Measurements from ENCODE around the gene NAALADL2.
A peak's percentile ranks its signal among the peaks of the same experiment; 100 is the strongest.
"Not testable (repeated sequence)": the region's sequence is repeated elsewhere in the genome, so short reads cannot be mapped to it uniquely, and the experiment has no call there.

Gene NAALADL2

DNA sequence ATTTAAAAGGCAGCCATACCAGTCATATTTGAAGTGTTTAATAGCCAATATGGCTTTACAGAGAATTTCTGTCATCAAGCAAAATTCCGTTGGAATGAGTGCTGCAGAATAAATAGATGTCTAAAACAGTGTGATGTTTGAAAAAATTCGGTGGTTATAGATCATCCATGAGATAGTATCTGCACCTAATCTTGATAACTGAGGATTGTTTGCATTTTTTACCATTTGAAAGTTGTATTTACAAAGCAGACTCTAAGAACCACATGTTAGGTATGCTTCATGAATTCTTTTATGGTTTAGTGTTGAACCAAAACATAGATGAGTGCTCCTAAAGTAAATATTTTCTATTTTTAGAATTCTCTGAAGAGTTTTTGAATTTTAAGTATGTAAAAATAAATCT is 476.1 kb downstream of the NAALADL2 start:
- no peak for DNase-seq

DNA sequence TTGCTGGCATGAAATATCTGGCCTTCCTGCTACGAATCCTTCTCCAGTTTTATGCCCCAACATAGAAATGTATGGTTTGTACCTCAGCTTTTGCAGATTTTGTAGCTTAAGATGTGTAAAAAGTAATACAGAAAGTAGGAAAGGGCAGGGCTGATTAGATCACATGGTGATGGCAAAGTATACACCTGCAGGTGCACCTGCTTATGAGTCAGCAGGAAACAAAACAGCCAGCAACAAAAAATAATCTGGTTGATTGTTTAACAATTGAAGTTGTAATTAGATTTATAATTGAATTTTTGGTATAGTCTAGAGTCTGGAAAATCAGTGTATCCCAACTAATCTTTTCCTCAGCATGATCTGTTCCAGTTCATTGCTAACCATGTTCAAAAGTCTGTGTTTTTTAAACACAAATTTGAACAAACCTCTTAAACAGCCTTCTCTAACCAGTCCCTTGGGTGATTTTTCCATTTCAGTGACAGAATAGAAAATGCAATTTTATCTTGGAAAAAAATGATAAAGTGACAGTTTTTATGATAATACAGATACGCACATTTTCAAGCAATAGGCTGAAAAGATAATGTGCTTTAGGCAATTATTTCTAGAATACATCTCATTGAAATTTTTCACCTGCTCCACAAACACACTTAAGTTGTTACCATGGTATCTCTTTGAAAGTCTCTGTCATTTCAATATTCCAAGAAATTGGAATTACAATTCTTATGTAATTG is 477.4 kb downstream of the NAALADL2 start:
- DNase-seq, result no peak

DNA sequence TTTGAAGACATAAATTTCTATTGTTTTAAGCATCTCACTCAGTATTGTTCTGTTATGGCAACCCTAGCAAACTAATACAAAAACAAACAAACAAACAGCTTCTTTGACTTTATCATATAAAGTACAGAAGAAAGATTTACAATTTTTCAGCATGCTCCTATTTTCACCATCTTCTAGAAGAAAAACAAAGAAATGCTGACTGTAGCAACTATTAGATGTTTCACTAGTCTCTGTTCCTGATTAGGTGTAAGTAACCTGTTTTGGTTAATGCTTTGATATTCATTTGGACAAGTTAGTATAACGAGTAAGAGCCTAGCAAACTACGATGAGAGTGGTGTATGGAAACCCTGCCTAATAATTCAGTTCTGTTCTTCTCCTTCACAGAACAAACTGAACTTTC is 478.5 kb downstream of the NAALADL2 start:
- DNase-seq, result no peak

DNA sequence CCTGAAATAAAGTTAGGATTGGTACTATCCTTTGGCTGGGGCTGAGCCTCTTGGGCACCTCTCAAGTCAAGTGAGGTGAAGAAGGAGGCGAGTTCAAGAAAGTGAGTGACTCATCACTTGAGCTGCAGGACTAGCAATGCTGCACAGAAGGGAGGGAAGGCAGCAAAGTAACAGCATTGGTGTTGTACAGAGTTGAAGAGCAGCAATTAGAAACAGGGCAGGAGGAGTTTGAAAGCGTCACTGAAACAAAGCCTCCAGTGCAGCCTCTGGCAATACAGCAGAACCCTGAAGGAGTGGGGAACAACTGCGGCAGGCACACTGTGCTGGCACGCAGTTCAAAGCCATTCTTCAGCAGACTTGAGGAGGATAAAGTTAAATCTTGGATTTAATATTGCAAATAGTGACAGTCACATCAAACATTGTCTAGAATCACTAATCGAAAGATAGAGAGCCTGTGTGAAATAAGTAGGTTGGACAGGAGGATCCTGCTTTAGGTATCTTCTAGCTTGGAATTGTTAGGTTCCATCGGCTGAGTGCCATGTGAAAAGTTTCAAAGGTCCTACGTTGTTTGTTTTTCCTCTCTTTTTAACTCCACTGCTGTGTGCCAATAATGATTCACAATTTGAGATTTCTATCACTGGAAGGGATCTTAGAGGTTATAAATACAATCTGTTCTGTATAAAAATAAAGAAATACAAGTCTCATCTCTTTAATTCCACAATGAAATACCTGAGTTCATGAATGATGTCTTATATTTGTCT is 479.8 kb downstream of the NAALADL2 start:
- DNase-seq, result no peak

DNA sequence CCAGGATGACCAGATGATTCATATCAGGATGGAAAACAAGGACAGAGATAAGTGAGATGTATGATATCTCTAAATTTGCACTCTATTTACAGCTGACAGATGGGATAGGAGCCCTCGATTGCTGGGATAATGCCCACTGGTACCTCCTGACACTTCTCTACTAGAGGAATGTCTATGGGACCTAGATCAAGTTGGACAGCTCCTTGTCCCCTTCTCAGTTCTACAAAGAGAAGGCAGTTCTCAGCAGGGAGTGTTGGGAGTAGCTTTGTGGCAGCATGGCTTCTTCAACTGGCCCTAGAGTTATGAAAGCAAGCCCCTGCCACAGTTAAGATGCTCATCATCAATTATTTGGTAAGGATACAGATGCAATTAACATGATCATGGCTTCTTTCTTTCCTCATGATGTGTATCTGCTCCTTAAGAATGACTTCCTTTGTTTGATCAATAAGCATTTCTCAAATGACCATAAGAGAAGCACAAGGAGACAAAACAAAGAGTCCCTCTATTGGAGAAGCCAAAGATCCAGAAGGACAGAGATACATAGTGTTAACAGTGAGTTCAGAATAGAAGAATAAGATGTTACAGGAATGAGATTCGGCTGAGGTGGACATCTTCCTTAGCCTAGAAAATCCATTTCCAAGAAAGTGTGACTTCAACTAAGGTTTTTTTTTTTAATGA is 481.3 kb downstream of the NAALADL2 start:
- no peak for DNase-seq

DNA sequence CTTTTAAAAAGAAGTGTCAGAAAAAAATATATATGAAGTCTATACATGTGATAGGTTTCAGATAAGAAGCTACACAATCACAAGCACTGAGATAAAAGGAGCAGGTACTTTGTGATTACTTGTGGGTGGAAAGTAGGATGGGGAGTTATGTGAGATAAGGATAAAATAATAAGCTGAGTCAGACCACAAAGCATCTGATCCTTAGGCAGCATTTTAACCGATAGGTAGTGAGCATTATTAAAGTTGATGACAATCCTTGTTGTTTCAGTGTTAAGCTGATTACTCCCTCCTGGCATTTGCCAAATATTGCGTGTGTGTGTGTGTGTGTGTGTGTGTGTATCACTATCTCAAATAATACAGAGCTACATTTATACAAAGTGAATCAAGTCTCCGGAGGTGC is 483.1 kb downstream of the NAALADL2 start:
- DNase-seq, result no peak

DNA sequence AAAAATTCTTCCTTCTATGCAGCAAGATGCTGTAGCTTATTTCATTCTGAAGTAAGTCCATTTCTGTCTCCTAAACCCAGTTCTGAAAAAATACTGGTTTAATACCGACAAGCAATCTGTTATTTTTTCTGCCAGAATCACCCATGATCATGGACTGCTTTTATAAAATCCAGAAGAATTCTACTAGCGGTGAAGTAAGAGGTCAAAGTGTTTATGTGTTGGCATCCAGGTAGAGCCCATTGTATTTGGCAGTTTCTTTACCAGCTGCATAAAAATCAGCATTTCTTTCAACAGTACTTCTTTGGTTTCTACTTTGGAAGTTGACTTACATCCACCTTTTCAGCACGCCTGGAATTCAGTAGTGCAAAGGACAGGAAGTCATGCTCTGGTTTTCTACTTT is 484.8 kb downstream of the NAALADL2 start:
- no peak for DNase-seq

DNA sequence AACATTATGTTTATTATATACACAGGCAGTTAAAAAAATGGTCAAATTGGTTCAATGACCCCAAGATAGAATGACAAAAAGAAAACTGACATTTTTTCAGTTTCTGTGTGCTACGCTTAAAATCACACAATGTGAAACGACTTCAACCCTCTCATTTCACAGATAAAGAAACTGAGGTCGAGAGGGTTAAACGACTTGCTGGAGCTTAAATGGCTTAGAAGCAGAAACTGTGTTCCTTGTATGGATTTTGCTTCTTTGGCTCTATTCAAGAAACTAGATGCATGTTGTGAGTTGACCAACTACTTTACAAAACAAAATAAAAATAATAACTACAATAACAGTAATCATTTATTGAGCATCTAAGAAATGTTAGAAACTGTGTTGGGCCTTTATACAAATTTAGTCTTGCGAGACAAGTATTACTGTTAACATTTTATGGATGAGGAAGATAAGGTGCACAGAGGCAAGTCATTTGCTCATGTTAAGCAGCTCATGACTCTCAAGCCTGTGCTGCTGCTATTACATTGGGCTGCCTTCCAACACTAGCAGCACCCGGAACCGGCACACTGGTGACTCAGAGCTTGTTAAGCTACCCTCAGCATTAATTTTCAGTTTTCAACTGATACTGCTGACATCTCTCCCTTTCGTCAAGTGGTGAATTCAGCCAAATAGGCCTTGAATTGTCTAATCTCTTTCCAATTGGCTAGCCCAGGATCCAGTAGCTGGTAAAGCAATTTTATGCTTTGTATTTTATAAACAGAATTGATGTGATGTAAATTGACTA is 487.6 kb downstream of the NAALADL2 start:
- DNase-seq, result no peak

DNA sequence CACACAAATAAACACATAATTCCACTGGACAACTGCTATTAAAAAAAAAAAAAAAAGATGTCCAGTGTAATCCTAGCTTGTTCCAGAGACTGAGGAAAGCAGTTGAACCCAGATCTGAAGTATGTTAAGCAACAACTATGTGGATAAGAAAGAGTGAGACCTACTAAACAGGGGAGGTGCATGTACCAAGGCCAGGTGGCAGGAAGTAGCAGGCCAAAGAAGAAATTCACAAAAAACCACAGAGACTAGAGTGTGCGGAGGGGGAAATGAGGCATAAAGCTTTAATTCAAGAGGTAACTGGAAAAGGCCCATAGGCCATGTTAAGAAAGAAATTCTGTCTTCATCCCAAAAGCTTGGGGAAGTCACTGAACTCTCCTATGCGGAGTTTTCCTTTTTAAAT is 490.0 kb downstream of the NAALADL2 start:
- DNase-seq, result no peak

DNA sequence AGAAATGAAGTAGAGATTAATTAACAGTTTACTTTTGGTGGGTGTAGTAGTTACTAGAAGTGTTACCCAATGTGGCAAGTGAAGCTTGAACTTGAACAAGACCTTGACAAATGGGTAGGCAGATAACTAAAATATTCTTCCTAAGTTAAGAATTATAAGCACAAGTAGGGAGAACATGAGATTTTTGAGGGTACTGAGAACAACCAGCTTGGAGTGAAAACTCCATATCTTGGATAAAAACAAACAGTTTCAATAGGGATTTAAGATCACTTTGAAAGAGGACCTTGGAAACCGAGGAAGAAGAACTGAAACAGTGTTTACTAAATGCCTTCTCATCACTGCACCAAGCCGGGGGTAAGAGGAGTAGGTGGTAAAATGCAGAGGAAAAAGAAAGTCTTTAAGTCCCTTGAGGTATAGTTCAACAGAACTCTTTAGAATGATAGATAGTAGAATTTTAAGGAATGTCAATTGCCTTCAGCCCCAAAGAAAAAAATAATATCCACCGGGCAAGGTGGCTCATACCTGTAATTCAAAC is 496.7 kb downstream of the NAALADL2 start:
- DNase-seq, result peak; percentile 34

DNA sequence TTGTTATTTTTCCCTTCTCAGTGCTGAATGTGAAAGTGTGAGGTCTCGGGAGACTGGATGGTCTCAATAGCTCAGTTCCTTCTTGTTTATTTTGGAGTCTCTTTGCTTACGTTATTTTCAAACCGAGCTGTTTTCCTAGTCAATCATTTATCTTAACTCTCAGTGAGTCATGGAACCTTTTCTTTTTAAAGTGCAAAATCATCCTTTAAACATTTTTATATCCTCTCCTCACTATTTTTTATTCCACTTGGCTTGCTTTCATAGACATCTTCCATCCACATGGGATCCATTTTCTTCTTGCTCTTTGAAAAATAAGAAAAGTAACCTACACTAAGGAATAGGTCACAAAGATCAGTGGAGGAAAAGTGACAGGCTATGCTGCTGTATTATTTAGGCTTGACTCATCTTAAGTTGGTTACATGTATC is 497.8 kb downstream of the NAALADL2 start:
- DNase-seq, result no peak

DNA sequence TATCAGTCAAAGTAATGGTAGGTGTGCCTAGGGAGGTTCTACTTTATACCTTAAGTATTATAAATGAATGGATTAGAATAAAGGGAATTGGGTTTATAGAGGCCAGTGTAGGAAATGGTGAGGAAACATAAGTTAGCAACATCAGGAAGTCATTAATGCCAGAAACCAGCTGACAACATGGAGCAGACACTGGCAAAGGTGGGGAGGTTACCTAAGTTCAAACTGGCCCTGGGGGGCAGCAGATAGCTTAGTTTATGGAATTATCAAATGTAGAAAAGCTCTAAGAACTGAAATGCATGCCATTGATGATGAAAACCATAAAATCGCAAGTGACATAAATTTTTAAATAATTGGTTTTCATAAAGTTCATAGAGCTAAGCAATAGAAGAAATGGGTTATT is 498.6 kb downstream of the NAALADL2 start:
- no peak for DNase-seq

DNA sequence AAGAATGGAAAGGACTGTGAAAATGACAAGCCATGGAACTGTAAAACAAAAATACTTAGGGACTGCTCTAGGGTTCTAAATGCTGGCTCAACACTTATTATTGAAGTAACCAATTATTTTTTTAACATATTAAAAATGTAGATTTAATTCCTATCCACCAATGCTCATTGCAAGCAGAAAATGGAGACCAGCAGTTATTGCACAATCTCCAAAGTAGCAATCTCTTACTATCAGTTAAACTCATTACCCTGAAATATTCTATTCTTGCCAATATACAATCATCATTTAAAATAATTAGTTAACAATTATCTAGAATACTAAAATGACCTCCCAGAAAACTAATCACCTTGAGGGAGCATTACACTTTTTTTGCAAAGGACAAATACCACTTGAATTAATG is 499.8 kb downstream of the NAALADL2 start:
- no peak for DNase-seq

DNA sequence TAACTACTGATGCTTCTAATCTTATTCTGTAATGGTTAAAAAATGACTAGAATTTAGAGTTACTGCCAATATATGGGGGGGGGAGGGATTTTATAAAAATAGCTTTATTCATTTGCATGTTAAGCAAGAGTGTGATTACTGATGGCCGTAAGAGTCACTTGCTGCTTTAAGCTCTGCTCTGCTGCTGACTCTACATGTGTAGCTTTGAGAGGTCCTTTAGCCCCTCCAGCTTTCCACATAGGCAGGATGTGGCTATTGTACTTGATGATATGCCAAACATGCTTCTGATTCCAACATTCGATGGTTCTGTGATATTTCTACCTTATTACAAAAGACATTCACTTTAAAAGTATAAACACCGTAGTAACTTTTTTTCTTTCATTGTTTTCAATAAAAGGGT is 511.3 kb downstream of the NAALADL2 start:
- DNase-seq, result not testable (repeated sequence)

DNA sequence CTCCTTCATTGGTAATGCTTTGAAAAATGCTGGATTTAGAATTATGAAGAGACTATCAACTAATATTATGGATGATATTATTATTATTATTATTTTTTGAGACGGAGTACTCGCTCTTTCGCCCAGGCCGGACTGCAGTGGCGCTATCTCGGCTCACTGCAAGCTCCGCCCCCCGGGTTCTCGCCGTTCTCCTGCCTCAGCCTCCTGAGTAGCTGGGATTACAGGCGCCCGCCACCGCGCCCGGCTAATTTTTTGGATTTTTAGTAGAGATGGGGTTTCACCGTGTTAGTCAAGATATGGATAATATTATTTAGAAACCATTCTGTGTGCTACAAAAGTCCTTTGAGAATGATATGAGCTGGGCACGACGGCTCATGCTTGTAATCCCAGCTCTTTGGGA is 512.1 kb downstream of the NAALADL2 start:
- DNase-seq, result not testable (repeated sequence)

DNA sequence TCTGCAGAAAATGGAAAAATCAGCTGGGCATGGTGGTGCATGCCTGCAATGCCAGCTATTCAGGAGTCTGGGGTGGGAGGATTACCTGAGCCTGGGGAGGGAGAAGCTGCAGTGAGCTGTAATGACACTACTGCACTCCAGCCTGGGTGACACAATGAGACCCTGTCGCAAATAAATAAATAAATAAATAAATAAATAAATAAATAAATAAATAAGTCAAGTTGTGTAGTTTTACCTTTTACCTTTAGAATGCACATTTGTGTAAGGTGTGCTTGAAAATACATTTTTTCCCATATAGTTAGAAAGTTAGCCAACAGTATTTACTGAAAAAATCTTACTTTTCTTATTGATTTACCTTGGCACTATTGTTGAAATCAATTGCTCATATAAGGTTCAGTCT is 515.6 kb downstream of the NAALADL2 start:
- DNase-seq, result no peak

DNA sequence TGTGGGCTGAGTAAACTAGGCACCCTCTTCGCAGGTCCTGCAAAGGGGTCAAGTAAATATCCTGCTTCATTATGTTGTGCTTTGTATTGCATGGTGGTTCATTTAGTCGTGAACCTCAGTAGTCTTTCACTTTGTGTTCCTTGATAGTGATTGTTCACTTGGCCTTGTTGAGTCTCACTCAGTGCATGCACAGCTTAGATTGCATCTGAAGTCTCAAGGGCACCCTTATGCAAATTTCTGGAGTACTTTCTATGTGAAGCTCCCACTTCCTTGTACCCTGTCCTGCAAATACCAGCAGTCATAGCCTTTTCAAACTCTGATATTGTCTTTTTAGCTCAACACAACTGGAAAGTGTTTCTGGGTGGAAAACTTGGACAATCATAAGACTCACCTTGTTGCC is 519.2 kb downstream of the NAALADL2 start:
- no peak for DNase-seq

DNA sequence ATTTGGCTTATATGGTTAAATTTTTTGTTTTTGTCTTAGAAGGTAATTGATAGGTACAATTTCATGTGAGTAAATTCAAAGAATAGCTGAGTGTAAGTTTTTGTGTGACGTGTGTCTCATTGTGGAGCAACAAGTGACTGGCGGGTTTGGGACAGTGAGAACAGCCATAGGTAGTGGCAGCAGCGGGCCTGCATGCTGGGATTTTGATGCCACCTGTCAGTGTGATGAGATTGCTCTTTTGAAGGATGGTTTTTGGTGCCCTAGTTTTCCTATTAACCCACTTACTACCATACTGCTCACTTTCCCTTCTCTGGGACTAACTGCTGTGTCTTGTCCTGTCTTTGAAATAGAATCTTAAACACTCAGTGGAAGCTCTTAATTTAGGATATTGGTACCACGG is 522.6 kb downstream of the NAALADL2 start:
- no peak for DNase-seq

DNA sequence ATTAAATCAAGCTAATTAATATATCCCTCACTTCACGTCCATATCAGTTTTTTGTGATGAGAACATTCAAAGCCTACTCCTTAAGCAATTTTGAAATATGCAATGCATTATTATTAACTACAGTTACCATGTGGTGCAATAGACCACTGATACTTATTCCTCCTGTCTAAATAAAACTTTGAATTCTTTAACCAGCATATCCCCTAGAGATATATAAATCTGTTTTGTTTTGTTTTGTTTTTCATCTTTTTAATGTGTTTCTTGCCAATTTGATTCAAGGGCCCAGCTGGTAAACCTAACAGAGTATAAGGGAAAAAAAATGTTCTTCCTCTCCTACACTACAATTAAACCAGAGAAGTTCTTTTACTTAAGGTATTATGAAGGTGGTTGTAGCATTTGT is 524.2 kb downstream of the NAALADL2 start:
- DNase-seq, result no peak

DNA sequence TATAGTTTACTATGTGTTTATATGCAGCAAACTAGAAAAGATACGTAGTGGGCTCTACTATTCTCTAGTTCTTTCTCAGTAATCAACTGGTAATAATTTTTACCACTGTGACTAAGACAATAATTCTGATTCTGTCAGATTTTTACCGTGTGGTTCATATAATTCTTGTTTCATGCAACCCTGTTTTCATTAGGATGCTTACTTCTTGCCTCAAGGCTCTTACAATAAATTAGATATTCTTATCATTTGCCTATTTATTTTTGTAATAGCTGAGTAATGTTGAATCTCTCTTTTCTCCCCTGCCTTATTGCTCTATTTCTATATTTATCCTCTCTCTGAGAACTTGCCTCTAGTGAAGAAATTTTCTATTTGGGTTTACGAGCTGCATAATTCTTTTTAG is 524.7 kb downstream of the NAALADL2 start:
- DNase-seq, result no peak

DNA sequence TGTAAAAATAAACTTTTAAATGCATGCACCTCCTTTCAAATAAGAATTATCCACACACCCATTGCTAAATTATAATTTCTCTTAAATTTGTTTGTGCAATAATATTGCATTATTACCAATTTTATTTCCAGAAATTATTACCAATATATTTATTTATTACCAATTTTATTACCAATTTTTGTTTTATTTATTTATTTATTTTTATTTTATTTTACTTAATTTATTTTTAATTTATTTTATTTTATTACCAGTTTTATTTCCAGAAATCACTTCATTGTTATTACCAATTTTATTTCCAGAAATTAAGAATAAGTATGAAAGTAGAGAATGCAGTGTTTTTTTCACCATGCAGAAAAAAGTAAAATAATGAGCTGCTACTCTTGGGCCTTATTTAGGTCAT is 525.4 kb downstream of the NAALADL2 start:
- no peak for DNase-seq

DNA sequence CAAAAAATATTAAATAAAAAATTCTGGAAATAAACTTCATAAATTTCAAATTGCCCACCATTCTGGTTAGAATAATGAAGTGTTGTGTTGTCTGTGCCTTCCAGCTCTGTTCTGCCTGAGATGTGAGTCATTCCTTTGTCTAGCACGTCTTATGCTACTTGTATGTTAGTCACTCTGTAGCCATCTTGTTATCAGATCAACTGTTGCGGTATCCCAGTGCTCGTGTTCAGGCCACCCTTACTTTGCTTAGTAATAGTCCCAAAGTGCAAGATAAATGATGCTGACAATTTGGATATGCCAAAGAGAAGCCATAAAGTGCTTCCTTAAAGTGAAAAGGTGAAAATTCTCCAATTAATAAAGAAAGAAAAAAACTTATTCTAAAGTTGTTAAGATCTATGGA is 527.5 kb downstream of the NAALADL2 start:
- DNase-seq, result no peak

DNA sequence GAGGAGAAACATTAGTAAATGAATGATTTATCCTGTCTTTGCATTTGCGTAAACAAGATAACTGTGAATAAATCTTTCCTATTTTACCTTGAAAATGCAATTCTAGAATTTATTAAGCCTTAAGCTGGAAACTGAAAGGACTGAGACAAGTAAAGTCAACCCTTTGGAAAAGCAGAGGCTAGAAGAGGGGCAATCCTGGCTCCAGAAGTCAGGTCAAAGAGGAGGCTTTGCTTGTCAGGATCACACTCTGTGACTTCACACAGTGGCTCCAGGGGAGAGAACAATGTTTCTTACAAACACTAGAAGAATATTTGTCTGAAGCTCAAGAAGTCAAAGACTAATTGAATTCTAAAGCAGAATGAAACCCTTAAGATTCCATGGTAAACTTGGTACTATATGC is 530.4 kb downstream of the NAALADL2 start:
- no peak for DNase-seq
